GM19452 (cell line): ENCODE results near the gene ONECUT2.
"Not testable (repeated sequence)": the region's sequence is repeated elsewhere in the genome, so short reads cannot be mapped to it uniquely, and the experiment has no call there.

Source experiments
- ATAC-seq: cut with Tn5 transposase; IDR thresholded peaks from one replicate; pipeline ENCODE4 v1.9.1; 2021; ENCODE audit not compliant: unreplicated experiment

ONECUT2 gene

DNA sequence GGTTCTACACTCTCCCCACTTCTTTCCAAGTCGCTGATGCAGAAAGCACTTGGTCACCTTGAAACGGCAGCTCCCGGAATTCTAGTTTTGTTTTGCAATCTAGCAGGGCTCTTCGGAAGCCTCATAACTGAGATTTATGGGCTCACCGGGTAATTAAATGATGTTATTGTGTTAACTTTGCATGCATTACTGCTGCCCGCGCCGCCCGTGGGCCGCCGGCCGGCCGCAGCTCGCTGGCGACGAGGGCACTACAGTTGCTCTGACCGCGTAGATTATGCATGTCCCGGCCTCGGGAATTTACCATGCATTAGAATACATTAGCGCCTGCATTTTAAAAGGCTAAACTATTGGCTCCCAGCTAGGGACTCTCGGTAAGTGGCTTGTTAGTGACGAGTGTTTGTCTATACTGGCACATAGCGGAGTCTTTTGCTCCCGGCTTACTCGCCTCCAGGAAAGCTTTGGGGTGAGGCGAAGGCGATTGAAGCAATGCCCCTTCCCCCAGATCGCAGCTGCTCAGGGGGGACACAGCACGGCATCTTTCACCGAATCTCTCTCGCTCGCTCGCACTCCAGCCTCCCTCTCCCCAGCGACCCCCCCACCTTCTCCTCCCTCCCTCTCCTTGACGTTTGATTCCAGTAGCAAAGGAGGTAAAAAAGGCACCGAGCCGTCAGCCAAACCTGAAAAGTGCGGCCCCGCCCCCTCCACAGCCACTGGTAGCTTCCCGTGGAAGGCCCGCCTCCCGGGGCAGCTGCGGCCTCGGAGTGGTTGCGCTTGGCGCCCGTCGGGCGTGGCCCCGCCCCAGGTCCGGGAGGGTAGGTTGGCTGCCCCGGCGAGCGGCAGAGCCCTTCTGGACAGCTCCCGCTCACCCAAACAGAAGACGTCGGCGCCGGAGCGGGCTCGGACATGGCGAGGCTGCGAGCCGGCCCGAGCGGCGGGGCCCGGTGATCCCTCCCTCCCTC lies at the start of gene ONECUT2:
ONECUT2 (plus strand) TSS at position 839 of the 959 bp plus-strand sequence. CDS start 343 bp downstream, outside the sequence.
- peak; percentile 75 for ATAC-seq

DNA sequence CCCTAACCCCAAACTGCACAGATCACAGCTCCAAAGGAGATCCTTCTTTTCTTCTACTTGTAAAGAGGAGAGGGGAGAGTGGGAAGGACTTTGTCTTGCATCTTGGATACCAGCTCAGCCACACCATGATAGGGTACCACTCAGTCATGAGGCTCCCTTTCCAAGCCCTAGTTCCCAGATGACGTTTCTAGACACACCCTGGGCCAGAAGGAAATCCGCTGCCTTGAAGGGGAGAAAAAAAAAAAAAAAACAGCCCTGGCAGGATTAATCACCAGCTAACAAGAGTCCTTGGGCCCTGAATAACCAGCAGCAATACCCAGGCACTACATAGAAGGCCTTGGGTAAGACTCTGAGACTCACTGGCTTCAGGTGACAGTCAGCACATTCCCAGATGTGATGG lies 45.9 kb upstream of the ONECUT2 start:
- no peak for ATAC-seq

DNA sequence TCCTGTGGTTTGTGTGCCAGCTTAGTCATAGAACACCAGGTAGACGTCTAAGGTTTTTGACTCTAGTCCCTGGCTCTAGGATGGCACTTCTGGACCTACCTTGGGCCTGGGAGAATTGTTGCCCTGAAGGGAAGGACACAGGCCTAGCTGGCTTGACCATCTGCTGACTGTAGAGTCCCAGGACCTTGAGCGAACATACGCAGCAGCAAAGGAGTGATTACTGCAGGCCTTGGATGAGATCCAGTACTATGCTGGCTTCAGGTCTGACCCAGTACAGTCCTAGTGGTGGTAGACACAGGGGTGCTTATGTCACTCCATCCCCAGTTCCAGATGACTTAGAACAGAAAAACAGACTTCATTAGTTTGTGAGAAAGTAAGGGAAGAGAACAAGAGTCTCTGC lies 45.1 kb upstream of the ONECUT2 start:
- no peak for ATAC-seq

DNA sequence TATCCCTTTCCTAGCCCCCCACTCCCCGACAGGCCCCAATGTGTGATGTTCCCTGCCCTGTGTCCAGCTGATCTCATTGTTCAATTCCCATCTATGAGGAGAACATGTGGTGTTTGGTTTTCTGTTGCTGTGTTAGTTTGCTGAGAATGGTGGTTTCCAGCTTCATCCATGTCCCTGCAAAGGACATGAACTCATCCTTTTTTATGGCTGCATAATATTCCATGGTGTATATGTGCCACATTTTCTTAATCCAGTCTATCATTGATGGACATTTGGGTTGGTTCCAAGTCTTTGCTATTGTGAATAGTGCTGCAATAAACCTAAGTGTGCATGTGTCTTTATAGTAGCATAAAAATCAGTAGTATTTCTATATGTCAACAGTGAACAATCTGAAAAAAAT lies 40.4 kb upstream of the ONECUT2 start:
- not testable (repeated sequence) for ATAC-seq

DNA sequence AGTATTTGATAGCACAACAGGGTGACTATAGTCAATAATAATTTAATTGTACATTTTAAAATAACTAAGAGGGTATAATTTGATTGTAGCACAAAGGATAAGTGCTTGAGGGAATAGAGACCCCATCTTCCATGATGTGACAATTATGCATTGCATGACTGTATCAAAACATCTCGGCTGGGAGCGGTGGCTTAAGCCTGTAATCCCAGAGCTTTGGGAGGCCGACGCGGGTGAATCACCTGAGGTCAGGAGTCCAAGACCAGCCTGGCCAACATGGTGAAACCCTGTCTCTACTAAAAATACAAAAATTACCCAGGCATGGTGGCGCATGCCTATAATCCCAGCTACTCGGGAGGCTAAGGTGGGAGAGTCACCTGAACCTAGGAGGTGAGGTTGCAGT lies 38.3 kb upstream of the ONECUT2 start:
- not testable (repeated sequence) for ATAC-seq

DNA sequence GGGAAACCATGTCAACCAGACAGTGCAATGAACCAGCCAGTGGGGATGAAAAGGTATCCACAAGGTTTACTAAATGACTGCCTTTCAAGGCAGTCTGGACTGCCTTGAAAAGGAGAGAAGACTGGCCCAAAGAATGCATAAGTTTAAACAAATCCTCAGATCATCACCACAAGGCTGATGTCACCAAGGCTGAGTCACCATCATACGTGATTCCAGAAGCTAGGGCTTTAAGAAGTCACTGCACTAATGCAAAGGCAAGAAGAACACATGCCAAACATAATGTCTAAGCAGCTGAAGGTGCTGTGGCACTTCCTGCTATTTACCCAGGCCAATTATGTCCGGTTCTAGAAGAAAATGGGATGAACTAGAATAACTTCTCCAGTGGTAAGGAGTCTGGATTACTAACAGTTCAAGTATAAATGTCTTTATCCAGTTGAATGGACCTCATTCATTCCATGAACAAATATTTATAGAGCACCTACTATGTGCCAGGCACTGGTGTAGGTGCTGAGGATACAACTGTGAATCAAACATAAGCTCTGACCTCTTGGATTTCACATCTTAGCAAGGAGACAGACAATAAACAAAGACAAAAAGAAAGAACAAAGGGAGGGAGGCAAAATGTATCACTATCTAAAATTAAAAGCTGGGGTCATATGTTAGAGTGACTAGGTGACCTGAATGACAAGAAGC lies 37.6 kb upstream of the ONECUT2 start:
- no peak for ATAC-seq

DNA sequence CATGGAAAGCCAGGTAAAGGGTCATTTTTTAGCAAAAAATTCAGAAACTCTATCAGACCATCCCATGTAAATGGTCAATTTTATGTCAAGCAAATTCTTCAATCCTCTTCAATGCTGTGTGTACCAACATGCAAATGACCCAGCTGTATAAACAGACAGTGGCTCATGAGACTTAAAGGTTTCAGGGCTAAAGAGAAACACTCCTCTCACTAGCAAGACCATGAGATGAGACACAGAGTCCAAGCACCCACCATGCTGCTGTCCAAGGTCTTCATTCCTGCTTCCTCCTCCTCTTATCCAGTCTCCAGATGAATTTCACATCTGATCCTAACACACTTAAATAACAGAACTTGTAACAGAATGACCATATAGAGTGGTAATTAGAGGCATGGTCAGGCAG lies 30.8 kb upstream of the ONECUT2 start:
- ATAC-seq, result no peak

DNA sequence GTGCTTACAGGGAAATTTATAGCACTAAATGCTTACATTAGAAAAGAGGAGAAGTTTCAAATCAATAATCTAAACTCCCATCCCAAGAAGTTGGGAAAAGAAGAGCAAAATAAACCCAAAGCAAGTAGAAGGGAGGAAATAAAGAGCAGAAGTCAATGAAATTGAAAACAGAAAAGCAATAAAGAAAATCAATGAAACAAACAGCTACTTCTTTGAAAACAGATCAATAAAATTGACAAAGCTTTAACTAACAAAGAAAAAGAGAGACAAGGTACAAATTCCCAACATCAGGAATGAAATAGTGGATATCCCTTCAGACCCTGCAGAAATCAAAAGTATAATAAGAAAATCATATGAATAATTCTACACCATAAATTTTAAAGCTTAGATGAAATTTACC lies 25.5 kb upstream of the ONECUT2 start:
- no peak for ATAC-seq

DNA sequence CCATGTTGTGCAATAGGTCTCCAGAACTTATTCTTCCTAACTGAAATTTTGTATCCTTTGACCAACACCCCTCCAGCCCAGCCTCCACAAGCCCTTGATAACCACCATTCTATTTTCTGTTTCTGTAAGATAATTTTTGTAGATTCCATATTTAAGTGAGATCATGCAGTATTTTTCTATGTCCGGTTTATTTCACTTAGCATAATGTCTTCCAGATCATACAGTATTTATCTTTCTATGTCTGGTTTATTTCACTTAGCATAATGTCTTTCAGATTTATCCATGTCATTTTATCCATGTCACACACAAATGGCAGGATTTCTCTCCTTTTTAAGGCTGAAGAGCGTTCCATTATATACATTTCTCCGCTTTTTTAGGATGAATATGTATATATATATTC lies 24.4 kb upstream of the ONECUT2 start:
- no peak for ATAC-seq

DNA sequence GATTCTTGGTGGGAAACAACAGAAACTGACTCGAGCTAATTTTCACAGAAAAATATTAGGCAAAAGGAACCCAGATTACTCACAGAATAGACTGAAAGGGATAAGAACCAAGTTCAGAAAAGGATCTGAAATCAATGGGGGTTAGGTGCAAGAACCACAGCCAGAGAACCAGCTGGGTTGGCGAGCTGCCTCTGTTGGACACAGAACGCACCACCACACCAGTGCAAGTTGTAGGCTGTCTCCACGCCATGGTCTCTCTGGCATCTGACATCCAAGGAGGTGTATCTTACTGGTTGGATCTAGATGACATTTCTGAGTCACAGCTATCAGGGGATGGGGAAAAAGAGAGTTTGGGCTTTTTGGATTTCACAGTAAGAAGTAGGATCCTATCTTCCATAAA lies 18.6 kb upstream of the ONECUT2 start:
- ATAC-seq, result no peak

DNA sequence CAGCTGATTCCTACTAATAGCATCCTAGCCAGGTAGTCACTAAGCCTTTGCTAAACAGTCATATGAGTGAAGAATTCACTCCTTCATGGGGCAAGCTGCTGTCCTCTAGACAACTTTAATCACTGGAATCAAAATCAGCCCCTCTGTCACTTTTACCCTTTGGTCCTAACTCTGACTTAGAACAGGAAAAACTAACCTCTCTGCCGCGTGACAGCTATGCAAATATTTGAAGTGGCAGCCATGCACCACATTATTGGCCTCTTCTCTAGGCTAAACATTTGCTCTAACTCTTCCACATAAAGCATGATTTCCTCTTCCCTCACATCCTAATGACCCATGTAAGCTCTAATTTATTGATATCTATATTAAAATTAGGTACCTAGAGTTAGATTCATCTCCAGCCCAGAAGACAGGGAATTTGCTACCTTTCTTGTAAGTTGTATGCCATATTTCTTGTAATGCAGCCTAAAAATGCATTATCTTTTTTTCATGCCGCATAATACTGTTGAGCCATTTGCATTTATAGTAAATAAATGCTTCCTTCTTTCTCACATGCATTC lies 12.8 kb upstream of the ONECUT2 start:
- no peak for ATAC-seq

DNA sequence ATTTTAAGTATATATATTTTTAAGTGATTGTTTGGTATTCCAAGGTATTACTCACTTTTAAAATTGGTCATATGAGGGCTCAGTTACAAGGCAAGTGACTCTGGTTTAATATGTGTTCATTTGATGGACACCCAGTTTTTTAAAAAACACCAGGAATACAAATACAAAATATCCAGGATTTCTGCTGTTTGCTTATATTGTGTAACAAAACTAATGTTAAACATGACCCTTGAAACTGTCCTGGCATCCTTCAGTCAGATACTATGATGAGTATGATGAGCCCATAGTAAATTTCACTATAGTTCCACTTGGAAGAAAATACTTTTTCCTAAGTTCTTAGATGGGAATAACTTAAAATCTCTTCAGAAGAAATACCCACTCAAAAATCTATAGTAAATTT lies 11.4 kb upstream of the ONECUT2 start:
- no peak for ATAC-seq

DNA sequence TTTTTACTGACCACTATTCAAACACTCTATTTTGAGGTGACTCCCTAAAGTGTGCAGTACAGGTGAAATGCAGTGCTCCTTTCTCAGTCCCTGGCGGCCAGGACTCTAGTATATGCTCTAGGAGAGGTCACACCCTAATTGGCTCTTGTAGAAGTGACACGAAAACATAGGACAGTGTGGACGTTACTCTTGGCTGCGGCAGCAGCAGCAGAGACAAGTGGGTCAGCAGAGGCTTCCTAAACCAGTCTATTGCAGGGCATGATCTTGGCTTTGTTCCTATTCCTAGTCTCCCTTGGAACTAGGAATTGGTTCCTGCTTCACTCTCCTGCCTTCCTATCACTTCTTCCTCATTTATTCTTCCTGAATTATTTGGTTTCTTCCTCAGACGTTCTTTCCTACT lies 10.1 kb upstream of the ONECUT2 start:
- ATAC-seq, result no peak

DNA sequence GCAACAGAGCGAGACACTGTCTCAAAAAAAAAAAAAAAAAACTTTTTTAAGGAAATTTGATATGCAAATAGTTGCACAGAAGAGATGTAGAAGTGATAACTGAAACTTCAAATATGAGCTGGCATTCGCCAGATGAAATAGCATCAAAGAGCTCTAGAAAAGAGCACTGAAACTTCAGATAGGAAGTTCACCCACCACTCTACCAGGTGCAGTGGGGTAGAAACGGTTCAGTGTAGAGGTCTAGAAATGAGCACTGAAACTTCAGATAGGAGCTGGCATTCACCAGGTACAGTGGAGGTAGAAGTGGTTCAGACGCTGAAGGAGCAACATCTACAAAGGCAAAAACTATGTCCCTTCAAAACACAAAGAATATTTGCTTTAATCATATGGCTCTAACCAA lies 9.0 kb upstream of the ONECUT2 start:
- no peak for ATAC-seq

DNA sequence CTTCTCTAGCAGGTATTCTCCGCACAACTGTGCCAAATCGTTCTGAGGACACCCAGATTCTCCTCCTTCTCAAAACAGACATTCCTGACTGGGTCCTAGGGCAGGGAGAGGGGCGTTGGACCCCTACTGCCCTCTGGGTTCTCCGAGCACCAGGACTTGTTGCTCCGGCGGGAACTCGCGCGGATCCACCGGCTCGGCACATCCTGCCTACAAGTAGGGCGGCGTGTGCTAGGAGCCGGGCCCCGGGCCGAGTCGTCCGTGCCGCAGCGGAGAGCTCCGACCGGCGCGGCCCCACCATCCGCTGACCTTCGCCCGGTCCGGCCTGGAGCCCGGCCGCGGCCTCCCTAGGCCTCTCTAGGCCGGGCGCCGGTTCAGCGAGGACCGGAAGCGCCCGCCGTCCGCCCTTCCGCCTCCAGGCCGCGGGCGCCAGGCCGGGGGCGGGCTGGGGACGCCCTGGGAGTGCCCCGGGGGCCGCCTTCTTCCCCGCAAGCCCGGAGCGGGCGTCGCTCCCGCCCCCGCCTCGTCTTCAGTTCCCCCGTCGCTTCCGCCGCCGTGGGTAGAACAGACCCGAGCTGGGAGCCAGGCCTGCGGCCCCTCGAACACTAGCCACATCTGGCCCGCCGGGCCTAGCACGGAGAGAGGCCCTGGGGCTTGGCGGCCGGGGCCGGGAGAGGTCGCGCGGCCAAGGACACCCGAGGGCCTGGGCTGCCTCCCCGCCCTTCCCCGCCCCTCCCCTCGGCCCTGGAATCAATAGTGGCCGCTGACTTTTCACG lies 7.6 kb upstream of the ONECUT2 start:
- ATAC-seq, result no peak

DNA sequence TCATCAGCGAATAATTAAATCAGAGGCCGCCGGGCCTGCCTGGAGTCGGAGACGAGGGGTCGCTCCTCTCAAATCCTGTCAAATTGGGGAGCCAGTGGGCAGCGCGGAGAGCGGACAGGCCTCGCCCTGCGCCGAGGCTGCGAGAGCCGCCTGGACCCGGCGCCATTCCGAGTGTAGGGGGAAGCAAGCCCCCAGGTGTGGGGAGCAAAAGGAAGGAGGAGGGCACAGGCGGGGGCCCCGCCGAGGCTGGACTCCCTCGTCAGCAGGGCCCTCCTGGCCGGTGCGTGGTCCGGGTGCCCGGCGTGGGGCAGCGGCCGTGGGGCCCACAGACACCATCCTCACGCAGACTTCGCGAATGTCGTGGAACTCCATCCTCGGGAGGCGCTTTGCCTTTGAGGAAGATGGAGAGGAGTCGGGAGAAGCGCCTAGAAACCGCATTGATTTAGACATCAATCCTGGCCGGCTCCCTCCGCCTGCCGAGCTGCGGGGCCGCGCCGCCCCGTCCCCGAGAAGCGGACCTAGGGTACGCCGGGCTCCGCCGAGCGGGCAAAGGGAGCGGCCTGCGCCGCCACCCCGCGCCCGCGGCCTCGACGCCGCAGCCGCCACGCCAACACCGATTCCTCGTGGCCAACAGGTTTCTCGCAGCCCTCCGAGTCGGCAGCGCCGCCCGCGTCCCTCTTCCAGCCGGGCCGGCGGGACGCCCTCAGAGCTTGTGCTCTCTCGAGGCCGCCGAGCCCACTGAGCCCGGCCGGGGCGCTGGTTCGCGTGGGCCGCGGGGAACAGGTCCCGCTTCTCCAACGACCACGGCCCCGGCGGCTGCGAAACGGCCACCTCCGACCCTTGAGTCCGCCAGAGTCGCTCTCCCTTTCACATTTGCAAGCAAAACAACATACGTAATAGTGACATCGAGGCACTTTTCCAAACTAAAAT lies 6.7 kb upstream of the ONECUT2 start:
- ATAC-seq, result no peak

DNA sequence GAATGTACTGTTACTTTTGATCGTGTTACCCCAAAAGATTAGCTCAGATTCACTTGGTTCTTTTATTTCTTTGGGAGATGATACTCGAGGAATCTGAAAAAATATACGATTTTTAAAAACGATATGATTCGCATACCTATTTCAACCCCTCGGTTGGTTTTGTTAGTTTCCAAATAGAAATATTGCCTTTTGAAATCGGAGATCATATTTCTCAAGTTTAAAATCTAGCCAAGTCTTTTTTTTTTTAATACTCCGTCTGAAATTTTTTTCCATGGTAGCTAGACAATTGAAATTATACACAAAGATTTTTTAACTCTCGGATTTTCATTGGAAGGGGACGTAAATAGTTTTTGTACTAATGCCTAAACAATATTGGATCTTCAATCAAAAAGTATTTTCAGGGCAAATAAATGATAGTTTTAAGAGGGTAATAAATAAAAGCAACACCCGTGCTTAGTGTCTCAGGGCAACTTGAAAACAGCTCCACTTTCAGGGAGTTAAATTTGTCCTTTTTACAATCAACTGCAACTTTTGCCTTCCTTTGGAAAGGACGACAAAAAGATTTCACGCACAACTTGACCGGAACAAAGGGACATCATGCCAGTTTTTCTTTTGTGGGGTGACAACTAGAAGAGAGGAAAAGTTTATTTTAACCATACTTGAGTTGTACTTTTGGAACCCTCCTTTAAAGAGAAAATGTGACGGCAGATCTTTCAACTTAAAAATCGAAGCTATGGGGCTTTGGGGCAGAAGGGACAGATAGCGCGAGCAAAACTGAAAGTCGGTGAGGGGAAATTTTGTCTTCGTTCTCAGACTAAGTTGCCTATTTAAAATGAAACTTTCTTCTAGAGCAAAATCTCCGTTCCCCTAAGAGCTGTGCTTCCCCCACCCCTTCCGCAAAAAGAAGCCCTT lies 5.8 kb upstream of the ONECUT2 start:
- no peak for ATAC-seq

DNA sequence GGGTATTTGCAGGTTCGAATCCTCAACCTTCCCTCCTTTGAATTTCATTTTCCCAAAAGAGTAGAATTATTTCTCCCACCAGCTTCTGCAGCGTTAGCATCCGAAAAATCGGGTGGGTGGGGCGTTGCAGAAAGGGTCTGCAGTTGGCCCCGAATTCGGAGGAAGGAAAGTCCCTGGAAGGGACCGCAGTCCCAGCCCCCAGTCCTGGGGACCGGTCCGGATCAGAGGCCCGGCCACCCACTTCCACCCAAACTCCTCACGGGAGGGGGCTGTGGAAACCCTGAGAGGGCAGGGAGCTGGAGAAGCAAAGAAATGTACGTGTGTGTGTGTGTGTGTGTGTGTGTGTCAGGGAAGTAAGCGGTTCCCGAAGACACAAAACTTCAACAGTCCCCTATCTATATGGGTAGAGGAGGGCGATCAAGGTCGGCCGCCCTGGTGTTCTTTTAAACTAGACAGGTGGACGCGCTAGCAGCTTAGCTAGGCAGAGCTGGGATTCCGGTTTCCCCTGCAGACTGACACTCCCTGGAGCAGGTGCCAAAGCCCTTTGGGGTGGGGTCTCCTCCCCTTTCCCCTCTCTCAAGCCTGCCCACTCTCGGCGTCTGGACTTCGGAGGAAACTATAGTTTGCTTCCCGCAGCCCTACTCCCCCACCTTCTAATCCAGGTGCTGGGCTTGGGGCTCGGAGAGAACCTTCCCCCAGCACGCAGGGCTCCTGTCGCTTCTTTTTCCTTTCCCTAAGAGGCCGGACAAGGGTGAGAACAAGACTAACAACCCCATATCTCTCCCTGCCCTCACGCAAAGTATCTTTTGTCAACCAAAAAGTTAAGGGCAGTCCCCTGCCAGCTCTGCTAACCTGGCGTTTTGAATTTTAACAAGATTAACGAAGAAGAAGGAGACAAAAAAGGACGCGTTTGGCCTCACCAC lies 4.8 kb upstream of the ONECUT2 start:
- no peak for ATAC-seq
